Fibroblast of lung (primary cell): ENCODE measurements around the gene PPP1R13B. TPM values are rescaled to one million over a fixed set of nuclear protein-coding genes. Genes with fewer than 3 reads are reported as not detected.

ENCODE experiments used
- DNase-seq, 2 donors: peaks; one replicate each; pipeline versions ENCODE4 v3.0.0 to v3.0.0-alpha.2; 2010; ENCODE audit warnings: low read depth in 2 of 2
- H2AFZ ChIP-seq: 2 replicates; pipeline ENCODE4 v1.5.1; 2012; ENCODE audit warnings: low read length, control low read depth, inconsistent platforms
- H3K27ac ChIP-seq: 2 replicates; pipeline ENCODE4 v1.5.1; 2011; ENCODE audit warnings: low read length, control low read depth; ENCODE audit not compliant: insufficient read depth
- H3K27me3 ChIP-seq: 2 replicates; pipeline ENCODE4 v1.5.1; 2011; ENCODE audit warnings: mild to moderate bottlenecking, low read length; ENCODE audit not compliant: control insufficient read depth, insufficient read depth
- H3K36me3 ChIP-seq: 2 replicates; pipeline ENCODE4 v1.5.1; 2011; ENCODE audit warnings: low read length; ENCODE audit not compliant: control insufficient read depth, insufficient read depth
- H3K4me1 ChIP-seq: 2 replicates; pipeline ENCODE4 v1.5.1; 2011; ENCODE audit warnings: low read length; ENCODE audit not compliant: control insufficient read depth, insufficient read depth; ENCODE audit errors: extremely low read depth
- H3K4me2 ChIP-seq: 2 replicates; pipeline ENCODE4 v1.5.1; 2011; ENCODE audit warnings: low read length, control low read depth; ENCODE audit not compliant: insufficient read depth; ENCODE audit errors: extremely low read depth
- H3K4me3 ChIP-seq, 4 experiments: fragments of 200-600 bp in 1 of 4; sonication (generic) in 1 of 4; replicated peaks in 1 of 4; 2 replicates each; pipeline ENCODE4 v1.5.1; 2011 to 2016; ENCODE audit warnings: low read length in 4 of 4, low read depth in 3 of 4, mild to moderate bottlenecking in 3 of 4, control low read depth in 2 of 4, inconsistent platforms in 1 of 4, mixed read lengths in 1 of 4; ENCODE audit not compliant: insufficient read depth in 1 of 4; ENCODE audit errors: control extremely low read depth in 1 of 4
- H3K79me2 ChIP-seq: 2 replicates; pipeline ENCODE4 v1.5.1; 2012; ENCODE audit warnings: mild to moderate bottlenecking, low read length, inconsistent platforms; ENCODE audit not compliant: control insufficient read depth, insufficient read depth
- H3K9ac ChIP-seq: 2 replicates; pipeline ENCODE4 v1.5.1; 2011; ENCODE audit warnings: mild to moderate bottlenecking, low read length, control low read depth; ENCODE audit not compliant: insufficient read depth
- H3K9me3 ChIP-seq: 2 replicates; pipeline ENCODE4 v1.5.1; 2012; ENCODE audit warnings: low read depth, low read length; ENCODE audit not compliant: control insufficient read depth, insufficient read depth
- H4K20me1 ChIP-seq: 2 replicates; pipeline ENCODE4 v1.5.1; 2011; ENCODE audit warnings: low read length; ENCODE audit not compliant: control insufficient read depth, insufficient read depth; ENCODE audit errors: extremely low read depth
- EZH2 ChIP-seq: IDR thresholded peaks from 2 replicates; pipeline ENCODE4 v1.5.1; 2012; ENCODE audit warnings: low read length, control low read depth, mild to moderate bottlenecking; ENCODE audit errors: missing control alignments
- polyA plus RNA-seq, 2 donors: library from polyadenylated mRNA; depleted of rRNA in 1 of 2; stranded (reverse) in 1 of 2; unstranded in 1 of 2; fragments of >200 nt; gene quantifications; 2 replicates each; pipeline ENCODE4 v1.2.1, GENCODE V29; 2011 to 2012; ENCODE audit warnings: missing spikeins in 1 of 2
- total RNA-seq: library from RNA; depleted of rRNA; stranded (reverse); fragments of >200 nt; gene quantifications from 2 replicates; pipeline ENCODE4 v1.2.1, GENCODE V29; 2014
- TF ChIP-seq, protein P1 (sequence below), 2 donors: IDR thresholded peaks in 1 of 2; conservative IDR thresholded peaks in 1 of 2; 1 replicate in 1 of 2; 2 replicates in 1 of 2; pipeline ENCODE4 v1.5.1; 2011 to 2012; ENCODE audit warnings: low read length in 2 of 2, control low read depth in 1 of 2, inconsistent platforms in 1 of 2, low read depth in 1 of 2, mild to moderate bottlenecking in 1 of 2

The PPP1R13B gene
- total and polyA plus RNA-seq, 2 donors (not counting 1 experiment from before 2014, with no cell fraction given), result 2.0 to 2.7 TPM

DNA sequence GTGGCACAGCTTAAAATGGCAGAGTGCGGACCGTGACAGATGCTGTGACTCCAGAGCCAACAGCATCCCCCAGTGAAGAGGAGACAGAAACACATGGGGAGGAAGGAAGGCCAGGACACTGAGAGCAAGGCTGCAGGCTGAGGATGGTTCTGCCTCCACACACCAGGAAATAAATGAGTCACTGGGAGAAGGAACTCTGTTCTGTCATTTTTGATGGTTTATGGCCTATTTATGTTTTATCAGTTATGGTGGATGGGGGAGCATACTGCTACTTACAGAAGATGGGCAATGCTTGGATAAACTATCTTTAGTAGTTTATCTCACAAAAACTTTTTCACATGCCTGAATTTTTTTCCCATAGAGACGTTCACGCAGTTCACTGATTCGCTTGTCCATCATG is 97.9 kb downstream of the PPP1R13B start:
- Histone ChIP-seq H2AFZ (no peak overlapping the region), H3K4me1 (no peaks in the 10 kb centered on the region), H3K79me2 (no peaks in the 10 kb centered on the region), H4K20me1 (no peaks in the 10 kb centered on the region), H3K27me3 (no peaks in the 10 kb centered on the region), H3K4me2 (no peak overlapping the region), H3K9me3 (no peaks in the 10 kb centered on the region), H3K4me3 (no peak overlapping the region), H3K36me3 (no peaks in the 10 kb centered on the region), H3K9ac (no peak overlapping the region), H3K27ac (no peak overlapping the region)
- no peak for DNase-seq
- no peak for TF ChIP-seq EZH2
- TF ChIP-seq, protein P1, sequence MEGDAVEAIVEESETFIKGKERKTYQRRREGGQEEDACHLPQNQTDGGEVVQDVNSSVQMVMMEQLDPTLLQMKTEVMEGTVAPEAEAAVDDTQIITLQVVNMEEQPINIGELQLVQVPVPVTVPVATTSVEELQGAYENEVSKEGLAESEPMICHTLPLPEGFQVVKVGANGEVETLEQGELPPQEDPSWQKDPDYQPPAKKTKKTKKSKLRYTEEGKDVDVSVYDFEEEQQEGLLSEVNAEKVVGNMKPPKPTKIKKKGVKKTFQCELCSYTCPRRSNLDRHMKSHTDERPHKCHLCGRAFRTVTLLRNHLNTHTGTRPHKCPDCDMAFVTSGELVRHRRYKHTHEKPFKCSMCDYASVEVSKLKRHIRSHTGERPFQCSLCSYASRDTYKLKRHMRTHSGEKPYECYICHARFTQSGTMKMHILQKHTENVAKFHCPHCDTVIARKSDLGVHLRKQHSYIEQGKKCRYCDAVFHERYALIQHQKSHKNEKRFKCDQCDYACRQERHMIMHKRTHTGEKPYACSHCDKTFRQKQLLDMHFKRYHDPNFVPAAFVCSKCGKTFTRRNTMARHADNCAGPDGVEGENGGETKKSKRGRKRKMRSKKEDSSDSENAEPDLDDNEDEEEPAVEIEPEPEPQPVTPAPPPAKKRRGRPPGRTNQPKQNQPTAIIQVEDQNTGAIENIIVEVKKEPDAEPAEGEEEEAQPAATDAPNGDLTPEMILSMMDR (conservative IDR thresholded peaks at IDR 0.05 in 1 of 2, IDR thresholded peaks at IDR 0.05 in 1 of 2; ENCODE audit: low read depth in 1 of 2, low read length in 2 of 2), result no peak

GRCh38 chr14:103748534-103748857 is 98.9 kb downstream of the PPP1R13B start:
- no peaks in the 10 kb centered on the region for H3K79me2 ChIP-seq
- H3K4me1 ChIP-seq, result no peaks in the 10 kb centered on the region
- H3K27ac ChIP-seq, result no peak overlapping the region
- no peaks in the 10 kb centered on the region for H3K36me3 ChIP-seq
- H3K4me2 ChIP-seq, result no peak overlapping the region
- no peaks in the 10 kb centered on the region for H3K9me3 ChIP-seq
- H3K9ac ChIP-seq, result no peak overlapping the region
- H2AFZ ChIP-seq, result no peak overlapping the region
- TF ChIP-seq, protein P1 (conservative IDR thresholded peaks at IDR 0.05 in 1 of 2, IDR thresholded peaks at IDR 0.05 in 1 of 2; ENCODE audit: low read depth in 1 of 2, low read length in 2 of 2), result no peak
- no peak for TF ChIP-seq EZH2
- no peak for DNase-seq
- no peak overlapping the region for H3K4me3 ChIP-seq
- H3K27me3 ChIP-seq, result no peaks in the 10 kb centered on the region
- H4K20me1 ChIP-seq, result no peaks in the 10 kb centered on the region

GRCh38 chr14:103746701-103747100 is 100.7 kb downstream of the PPP1R13B start:
- peak in 1 of 2 donors; percentile 79 for DNase-seq
- H2AFZ ChIP-seq, result no peak overlapping the region
- no peak for TF ChIP-seq EZH2
- TF ChIP-seq, protein P1 (conservative IDR thresholded peaks at IDR 0.05 in 1 of 2, IDR thresholded peaks at IDR 0.05 in 1 of 2; ENCODE audit: low read depth in 1 of 2, low read length in 2 of 2), result no peak

More at GRCh38 chr14:103746701-103747100, 100.7 kb downstream of the PPP1R13B start:
- no peaks in the 10 kb centered on the region for H3K9me3 ChIP-seq
- no peak overlapping the region for H3K4me2 ChIP-seq
- H3K36me3 ChIP-seq, result no peaks in the 10 kb centered on the region
- H3K27ac ChIP-seq, result no peak overlapping the region
- H3K4me1 ChIP-seq, result no peaks in the 10 kb centered on the region
- H4K20me1 ChIP-seq, result no peaks in the 10 kb centered on the region
- H3K27me3 ChIP-seq, result no peaks in the 10 kb centered on the region
- H3K4me3 ChIP-seq, result no peak overlapping the region
- H3K9ac ChIP-seq, result no peak overlapping the region
- H3K79me2 ChIP-seq, result no peaks in the 10 kb centered on the region
